Occipital lobe (tissue), 2 donors: ENCODE measurements around the gene TSHZ2. TPM values are rescaled to one million over a fixed set of nuclear protein-coding genes. Genes with fewer than 3 reads are reported as not detected.
"Not testable (repeated sequence)": the region's sequence is repeated elsewhere in the genome, so short reads cannot be mapped to it uniquely, and the experiment has no call there.

Source experiments
- DNase-seq: peaks from one replicate; lab custom pipeline; 2025; lab: John Stamatoyannopoulos, UW
- total RNA-seq: library from RNA; depleted of rRNA; stranded (reverse); fragments of >200 nt; gene quantifications from one replicate; pipeline ENCODE4 v1.2.3, GENCODE V29; 2014

The TSHZ2 gene
- total RNA-seq, 1 donor from 2014 or later, result 0.31 TPM

- DNase-seq, result no peak
Observed at GRCh38 chr20:53301869-53302268, 329.7 kb downstream of the TSHZ2 start.

GRCh38 chr20:53302695-53303412 lies 330.7 kb downstream of the TSHZ2 start:
- no peak for DNase-seq

- DNase-seq, result no peak
Observed at GRCh38 chr20:53303413-53303760, 331.2 kb downstream of the TSHZ2 start.

- no peak for DNase-seq
Observed at GRCh38 chr20:53304146-53304545, 332.0 kb downstream of the TSHZ2 start.

GRCh38 chr20:53306192-53306805 lies 334.1 kb downstream of the TSHZ2 start:
- no peak for DNase-seq

GRCh38 chr20:53307964-53308597 lies 335.9 kb downstream of the TSHZ2 start:
- no peak for DNase-seq

GRCh38 chr20:53309515-53309914 lies 337.4 kb downstream of the TSHZ2 start:
- no peak for DNase-seq

GRCh38 chr20:53312957-53313356 lies 340.8 kb downstream of the TSHZ2 start:
- DNase-seq, result no peak

- DNase-seq, result no peak
Observed at GRCh38 chr20:53316206-53316937, 344.2 kb downstream of the TSHZ2 start.

GRCh38 chr20:53319200-53319599 lies 347.0 kb downstream of the TSHZ2 start:
- no peak for DNase-seq

GRCh38 chr20:53319716-53320115 lies 347.6 kb downstream of the TSHZ2 start:
- DNase-seq, result no peak

- no peak for DNase-seq
Observed at GRCh38 chr20:53320701-53321100, 348.5 kb downstream of the TSHZ2 start.

- DNase-seq, result no peak
Observed at GRCh38 chr20:53321596-53321995, 349.4 kb downstream of the TSHZ2 start.

- DNase-seq, result no peak
Observed at GRCh38 chr20:53322651-53323050, 350.5 kb downstream of the TSHZ2 start.

- not testable (repeated sequence) for DNase-seq
Observed at GRCh38 chr20:53323460-53323859, 351.3 kb downstream of the TSHZ2 start.

GRCh38 chr20:53324816-53325215 lies 352.7 kb downstream of the TSHZ2 start:
- DNase-seq, result no peak

- no peak for DNase-seq
Observed at GRCh38 chr20:53328961-53329360, 356.8 kb downstream of the TSHZ2 start.

GRCh38 chr20:53329781-53330180 lies 357.6 kb downstream of the TSHZ2 start:
- no peak for DNase-seq

GRCh38 chr20:53330601-53331140 lies 358.5 kb downstream of the TSHZ2 start:
- no peak for DNase-seq

GRCh38 chr20:53331151-53331973 lies 359.2 kb downstream of the TSHZ2 start:
- DNase-seq, result no peak
